Caco-2 (cell line): ENCODE data around the gene METTL21C. TPM values are rescaled to one million over a fixed set of nuclear protein-coding genes. Genes with fewer than 3 reads are reported as not detected.

ENCODE experiments used
- Bru-seq: library from RNA; stranded (reverse); fragments of 400-500 nt; gene quantifications from one replicate; lab custom pipeline; 2021; lab: Mats Ljungman, UMichigan
- BruChase-seq, 2 experiments: library from RNA; stranded (reverse); fragments of 400-500 nt; gene quantifications; one replicate each; lab custom pipeline; 2021; lab: Mats Ljungman, UMichigan
- BruUV-seq: library from RNA; stranded (reverse); fragments of 400-500 nt; replicated peaks from 2 replicates; lab custom pipeline; 2021; lab: Mats Ljungman, UMichigan
- CTCF ChIA-PET: fragments of 300-600 bp; sonication (Branson Sonifier 250); formaldehyde crosslinking; loops from one replicate; lab custom pipeline; 2022; ENCODE audit warnings: antibody characterized with exemption; lab: Charles Lee
- POLR2A ChIA-PET: fragments of 300-600 bp; sonication (Branson Sonifier 250); formaldehyde crosslinking; loops from one replicate; lab custom pipeline; 2022; ENCODE audit warnings: antibody characterized with exemption; lab: Charles Lee
- DNase-seq, 2 experiments: peaks; one replicate each; pipeline versions ENCODE4 v3.0.0 to v3.0.0-alpha.2; 2020 to 2022
- H3K27me3 ChIP-seq: replicated peaks from 2 replicates; pipeline ENCODE4 v1.6.0; 2011; ENCODE audit warnings: low read length; ENCODE audit not compliant: control insufficient read depth, insufficient read depth
- H3K36me3 ChIP-seq: 2 replicates; pipeline ENCODE4 v1.5.1; 2011; ENCODE audit warnings: low read length; ENCODE audit not compliant: control insufficient read depth, insufficient read depth
- H3K4me1 ChIP-seq: fragments of 250-450 bp; sonication (Bioruptor Pico); 2 replicates; pipeline ENCODE4 v1.5.1; 2020; ENCODE audit warnings: mild to moderate bottlenecking
- H3K4me3 ChIP-seq: 2 replicates; pipeline ENCODE4 v1.5.1; 2011; ENCODE audit warnings: low read depth, mild to moderate bottlenecking, control low read depth, low read length
- H3K9me3 ChIP-seq: fragments of 250-450 bp; sonication (Bioruptor Pico); 2 replicates; pipeline ENCODE4 v1.5.1; 2020; ENCODE audit warnings: mild to moderate bottlenecking, moderate library complexity
- H3K27ac Mint-ChIP-seq: one replicate; pipeline ENCODE4 v1.8.0; 2022; ENCODE audit warnings: mixed read lengths; ENCODE audit not compliant: unreplicated experiment
- H3K27me3 Mint-ChIP-seq: one replicate; pipeline ENCODE4 v1.8.0; 2022; ENCODE audit warnings: mixed read lengths; ENCODE audit not compliant: insufficient read depth, unreplicated experiment
- H3K36me3 Mint-ChIP-seq: one replicate; pipeline ENCODE4 v1.8.0; 2022; ENCODE audit warnings: mild to moderate bottlenecking, mixed read lengths; ENCODE audit not compliant: insufficient read depth, unreplicated experiment
- H3K4me1 Mint-ChIP-seq: one replicate; pipeline ENCODE4 v1.8.0; 2022; ENCODE audit warnings: low read depth, mixed read lengths; ENCODE audit not compliant: unreplicated experiment
- H3K4me3 Mint-ChIP-seq: one replicate; pipeline ENCODE4 v1.8.0; 2022; ENCODE audit warnings: mild to moderate bottlenecking, moderate library complexity, mixed read lengths; ENCODE audit not compliant: unreplicated experiment
- H3K9me3 Mint-ChIP-seq: one replicate; pipeline ENCODE4 v1.8.0; 2022; ENCODE audit warnings: mixed read lengths; ENCODE audit not compliant: unreplicated experiment
- CTCF ChIP-seq, 2 experiments: fragments of 200-600 bp in 1 of 2; IDR thresholded peaks; 1 replicate in 1 of 2; 2 replicates in 1 of 2; pipeline versions ENCODE4 v1.5.1 to v1.8.0; 2011 to 2022; ENCODE audit warnings: antibody characterized with exemption in 1 of 2, control low read depth in 1 of 2, inconsistent platforms in 1 of 2, low read depth in 1 of 2, low read length in 1 of 2, mild to moderate bottlenecking in 1 of 2, moderate library complexity in 1 of 2; ENCODE audit not compliant: insufficient read depth in 1 of 2, severe bottlenecking in 1 of 2, unreplicated experiment in 1 of 2
- intact Hi-C: fragments of 100-400 bp; cut with micrococcal nuclease; formaldehyde crosslinking; loops from one replicate; pipeline ENCODE4 v1.10.0; 2022; ENCODE audit not compliant: unreplicated experiment
- long read RNA-seq: library from polyadenylated mRNA; stranded (forward); transcript quantifications from one replicate; pipeline ENCODE4 v2.0.0, GENCODE V29; 2022
- total RNA-seq: library from RNA; stranded (reverse); gene quantifications from 2 replicates; pipeline ENCODE4 v1.2.3, GENCODE V29; 2022

METTL21C gene
- total RNA-seq (not detected in 2 replicates), Bru-seq, nascent RNA (not detected), BruChase-seq, experiment 1, labeled RNA remaining after a 2-hour chase (not detected), BruChase-seq, experiment 2, labeled RNA remaining after a 6-hour chase (not detected)
- long read RNA-seq = 0 reads

- Mint-ChIP-seq H3K27me3 (no peaks in the 10 kb centered on the region), H3K36me3 (peaks cover 9% of the 10 kb centered on the region), H3K4me1 (peaks cover 7% of the 10 kb centered on the region), H3K9me3 (peaks cover 19% of the 10 kb centered on the region), H3K27ac (no peak within 1 kb of the TSS), H3K4me3 (no peak within 1 kb of the TSS)
- H3K9me3 ChIP-seq = peaks cover 13% of the 10 kb centered on the region
- intact Hi-C loops = no loop called here
- H3K36me3 ChIP-seq = no peaks in the 10 kb centered on the region
- peaks cover 7% of the 10 kb centered on the region; the same call in 1 of the 2 replicates for H3K4me1 ChIP-seq
- POLR2A ChIA-PET = no interaction called here
- TF ChIP-seq CTCF (IDR thresholded peaks at IDR 0.05; ENCODE audit: insufficient read depth in 1 of 2, low read depth in 1 of 2, low read length in 1 of 2, severe bottlenecking in 1 of 2, unreplicated experiment in 1 of 2) = no peak
- no peak within 1 kb of the TSS for H3K4me3 ChIP-seq
- no peaks in the 10 kb centered on the region for H3K27me3 ChIP-seq
- DNase-seq = no peak
- no TSS peak for BruUV-seq
- CTCF ChIA-PET = no interaction called here
Measured at GRCh38 chr13:102694937-102695336, at the start of gene METTL21C. METTL21C (minus strand) TSS chr13:102695044; CDS start chr13:102694498, 546 bp downstream.

GRCh38 chr13:102742506-102742905, 47.7 kb upstream of the METTL21C start:
- no peak overlapping the region for H3K27ac Mint-ChIP-seq

GRCh38 chr13:102742101-102742500, 47.3 kb upstream of the METTL21C start:
- no peaks in the 10 kb centered on the region for H3K4me1 Mint-ChIP-seq

More at GRCh38 chr13:102742506-102742905, 47.7 kb upstream of the METTL21C start:
- Mint-ChIP-seq H3K36me3 (no peaks in the 10 kb centered on the region), H3K4me1 (no peaks in the 10 kb centered on the region), H3K27me3 (peaks cover 34% of the 10 kb centered on the region), H3K4me3 (no peak overlapping the region), H3K9me3 (peaks cover 11% of the 10 kb centered on the region)
- Histone ChIP-seq H3K9me3 (no peaks in the 10 kb centered on the region), H3K4me3 (no peak overlapping the region), H3K4me1 (no peaks in the 10 kb centered on the region), H3K27me3 (no peaks in the 10 kb centered on the region), H3K36me3 (no peaks in the 10 kb centered on the region)
- no peak for DNase-seq
- ChIA-PET POLR2A (no interaction called here), CTCF (interaction anchor here (0.5 kb wide), 1 partner anchor 17 kb away, joined by 3 read pairs; no protein-coding TSS in a partner anchor)
- BruUV-seq = no TSS peak
- intact Hi-C loops = no loop called here
- TF ChIP-seq CTCF (IDR thresholded peaks at IDR 0.05; ENCODE audit: insufficient read depth in 1 of 2, low read depth in 1 of 2, low read length in 1 of 2, severe bottlenecking in 1 of 2, unreplicated experiment in 1 of 2) = no peak

More at GRCh38 chr13:102742101-102742500, 47.3 kb upstream of the METTL21C start:
- Histone ChIP-seq H3K27me3 (no peaks in the 10 kb centered on the region), H3K9me3 (no peaks in the 10 kb centered on the region), H3K4me3 (no peak overlapping the region), H3K36me3 (no peaks in the 10 kb centered on the region), H3K4me1 (no peaks in the 10 kb centered on the region)
- ChIA-PET CTCF (interaction anchor here (0.5 kb wide), 1 partner anchor 17 kb away, joined by 3 read pairs; no protein-coding TSS in a partner anchor), POLR2A (no interaction called here)
- no TSS peak for BruUV-seq
- Mint-ChIP-seq H3K9me3 (peaks cover 11% of the 10 kb centered on the region), H3K27me3 (peaks cover 34% of the 10 kb centered on the region), H3K27ac (no peak overlapping the region), H3K36me3 (no peaks in the 10 kb centered on the region), H3K4me3 (no peak overlapping the region)
- no peak for DNase-seq
- TF ChIP-seq CTCF (IDR thresholded peaks at IDR 0.05; ENCODE audit: insufficient read depth in 1 of 2, low read depth in 1 of 2, low read length in 1 of 2, severe bottlenecking in 1 of 2, unreplicated experiment in 1 of 2) = no peak
- intact Hi-C loops = no loop called here
